HPDE6-E6E7 (cell line): Measurements from ENCODE around the gene PACS1.
"Not testable (repeated sequence)": the region's sequence is repeated elsewhere in the genome, so short reads cannot be mapped to it uniquely, and the experiment has no call there.

Experiments used
- DNase-seq: peaks from one replicate; pipeline ENCODE4 v3.0.0; 2011; ENCODE audit warnings: missing footprints; ENCODE audit errors: extremely low spot score

Gene PACS1

DNA sequence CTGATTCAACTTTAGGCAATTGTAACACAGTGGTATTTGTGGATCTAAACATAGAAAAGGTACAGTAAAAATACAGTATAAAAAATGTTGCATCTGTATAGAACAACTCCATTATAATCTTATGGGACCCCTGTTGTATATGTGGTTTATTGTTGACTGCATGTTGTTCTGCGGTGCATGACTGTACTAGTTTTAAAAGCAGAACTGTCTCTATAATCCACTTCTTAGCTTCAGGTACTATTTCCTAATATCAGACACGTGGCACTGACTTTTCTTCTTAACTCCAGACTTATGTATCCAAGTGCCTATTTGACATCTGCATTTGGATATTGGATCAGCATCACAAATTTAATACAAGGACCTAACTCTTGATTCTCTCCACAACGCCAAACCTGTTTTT, 41.1 kb downstream of the PACS1 start:
- no peak for DNase-seq

DNA sequence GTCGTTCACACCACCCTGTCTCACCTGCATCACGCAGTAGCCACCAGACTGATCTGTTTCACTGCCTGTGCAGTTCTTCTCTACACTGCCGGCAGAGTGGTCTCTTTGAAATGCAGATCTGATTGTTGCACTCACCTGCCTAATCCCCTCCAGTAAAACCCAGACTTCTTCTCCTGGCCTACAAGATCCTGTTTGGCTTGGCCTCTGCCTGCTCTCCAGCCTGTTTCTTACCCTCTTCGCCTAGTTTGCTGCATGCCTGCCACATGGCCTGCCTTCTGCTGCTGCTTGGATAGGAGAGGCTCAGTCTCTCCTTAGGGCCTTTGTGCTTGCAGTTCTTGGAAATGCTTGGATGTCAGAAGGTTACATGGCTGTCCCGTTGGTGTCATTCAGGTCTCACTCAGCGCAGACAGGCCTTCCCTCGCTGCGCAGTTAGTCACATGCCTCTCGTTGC, 42.0 kb downstream of the PACS1 start:
- DNase-seq: no peak

DNA sequence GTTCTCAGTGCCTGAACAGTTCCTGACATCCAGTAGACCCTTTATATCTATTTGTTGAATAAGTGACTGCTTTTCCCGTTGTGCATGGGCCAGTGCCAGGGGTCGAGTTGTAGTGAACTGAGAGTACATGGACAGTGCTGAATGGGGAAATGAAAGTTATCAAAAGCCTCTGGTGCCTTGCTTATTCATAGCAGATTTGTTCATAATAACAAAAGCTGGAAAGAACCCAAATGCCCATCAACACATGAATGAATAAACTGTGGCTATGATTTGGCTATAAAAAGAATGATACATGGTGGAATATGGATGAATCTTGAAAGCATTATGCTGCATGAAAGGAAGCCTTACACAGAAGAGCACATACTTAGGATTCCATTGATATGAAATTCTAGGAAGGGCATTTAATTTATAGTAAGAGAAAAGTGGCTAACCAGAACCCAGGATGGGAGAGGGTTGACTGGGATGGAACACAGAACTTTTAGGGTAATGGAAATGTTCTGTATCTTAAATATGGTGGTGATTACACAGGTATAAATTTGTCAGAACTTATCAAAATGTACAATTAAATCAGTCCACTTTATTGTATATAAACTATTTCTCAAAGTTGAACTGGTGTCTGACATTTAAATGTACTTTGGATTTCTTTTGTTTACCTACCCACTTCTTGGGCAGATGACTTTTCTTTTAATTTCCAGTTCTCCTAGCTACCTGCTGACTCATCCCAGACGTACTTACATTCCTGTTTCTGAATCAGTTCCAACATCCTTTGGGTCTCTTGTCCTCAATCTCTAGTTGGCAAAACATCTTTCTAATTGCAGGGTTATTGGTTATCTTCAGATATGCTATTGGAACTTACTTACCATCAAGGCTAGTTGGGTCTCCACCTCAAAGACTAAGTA, 42.8 kb downstream of the PACS1 start:
- peak; percentile 65 for DNase-seq

DNA sequence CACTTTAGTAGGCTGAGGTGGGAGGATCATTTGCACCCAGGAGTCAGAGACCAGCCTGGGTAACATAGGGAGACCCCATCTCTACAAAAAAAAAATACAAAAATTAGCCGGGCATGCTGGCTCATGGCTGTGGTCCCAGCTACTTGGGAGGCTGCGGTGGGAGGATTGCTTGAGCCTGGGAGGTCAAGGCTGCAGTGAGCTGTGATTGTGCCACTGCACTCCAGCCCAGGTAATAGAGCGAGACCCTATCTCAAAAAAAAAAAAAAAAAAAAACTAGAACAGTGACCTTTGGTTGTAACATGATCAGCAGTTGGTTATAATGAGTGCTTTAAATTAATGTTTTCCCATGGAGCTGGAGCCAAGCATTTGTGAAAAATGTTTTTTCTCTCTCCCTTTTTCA, 44.9 kb downstream of the PACS1 start:
- not testable (repeated sequence) for DNase-seq

DNA sequence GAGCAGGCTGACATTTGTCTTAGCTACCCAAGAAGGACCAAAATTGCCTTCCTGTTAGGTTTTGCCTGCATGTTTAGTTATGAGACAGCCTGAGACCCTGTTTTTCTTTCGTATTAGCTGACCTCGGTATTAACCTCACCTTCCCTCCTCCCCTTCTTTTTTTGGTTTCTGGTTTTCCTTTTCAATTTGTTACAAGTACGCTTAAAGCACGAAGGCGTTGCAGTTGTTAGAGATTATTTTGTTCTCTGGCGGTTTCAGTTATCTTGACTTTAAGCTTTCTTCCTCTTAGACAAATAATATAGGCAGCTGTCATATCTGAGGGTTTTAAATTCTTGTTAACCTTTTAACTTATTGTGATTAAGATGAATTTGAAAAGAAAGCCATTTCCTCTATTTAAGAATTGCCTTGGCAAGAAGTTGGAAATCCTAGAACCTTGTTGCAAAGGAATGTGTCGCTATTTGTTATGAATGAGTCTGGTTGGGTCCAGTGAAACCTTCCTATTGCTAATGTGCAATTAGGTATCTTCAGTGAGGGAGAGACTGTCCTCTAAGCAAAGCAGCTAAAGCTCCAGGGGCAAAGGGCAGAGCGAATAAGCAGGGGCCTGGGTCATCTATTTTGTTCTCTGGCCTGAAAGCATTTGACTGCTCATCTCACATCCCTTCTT, 45.7 kb downstream of the PACS1 start:
- no peak for DNase-seq

DNA sequence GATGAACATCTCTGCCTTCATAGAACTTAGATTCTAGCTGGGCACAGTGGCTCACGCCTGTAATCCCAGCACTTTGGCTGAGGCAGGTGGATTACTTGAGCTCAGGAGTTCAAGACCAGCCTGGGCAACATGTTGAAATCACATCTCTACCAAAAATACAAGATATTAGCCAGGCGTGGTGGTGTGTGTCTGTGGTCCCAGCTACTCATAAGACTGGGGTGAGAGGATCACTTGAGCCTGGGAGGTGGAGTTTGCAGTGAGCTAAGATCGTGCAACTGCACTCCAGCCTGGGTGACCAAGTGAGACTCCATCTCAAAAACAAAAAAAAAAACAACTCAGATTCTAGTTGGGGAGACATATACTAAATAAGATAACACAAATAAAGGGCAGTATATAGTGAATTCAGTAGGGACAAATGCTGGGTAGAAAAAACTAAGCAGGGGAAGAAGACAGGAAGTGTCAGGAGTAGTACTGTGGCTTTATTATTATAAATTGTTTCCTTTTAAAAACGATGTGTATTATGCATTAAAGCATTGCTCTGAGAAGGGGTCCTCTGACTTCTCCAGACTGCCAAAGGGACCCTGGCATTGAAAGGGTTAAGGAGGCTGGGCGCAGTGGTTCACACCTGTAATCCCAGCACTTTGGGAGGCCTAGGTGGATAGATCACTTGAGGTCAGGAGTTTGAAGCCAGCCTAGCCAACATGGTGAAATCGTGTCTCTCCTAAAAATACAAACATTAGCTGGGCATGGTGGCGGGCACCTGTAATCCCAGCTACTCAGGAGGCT, 46.7 kb downstream of the PACS1 start:
- DNase-seq: no peak

DNA sequence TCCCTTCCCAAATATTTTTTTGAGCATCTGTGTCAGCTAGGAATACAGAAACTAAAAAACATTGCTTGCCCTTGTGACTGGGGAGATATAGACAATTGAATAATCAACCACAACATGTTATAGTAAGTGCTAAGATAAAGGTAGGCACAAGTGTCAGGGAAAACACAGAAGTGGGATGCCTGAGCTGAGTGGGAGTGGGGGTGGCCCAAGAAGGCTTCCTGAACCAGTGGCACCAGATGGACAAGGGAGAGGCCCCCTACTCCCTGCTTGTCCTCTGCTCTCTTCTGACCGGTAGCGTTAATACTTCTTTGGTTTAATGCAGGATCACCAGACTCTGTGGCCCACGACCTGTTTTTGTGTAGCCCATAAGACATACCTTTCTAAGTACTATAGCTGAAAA, 48.8 kb downstream of the PACS1 start:
- no peak for DNase-seq

DNA sequence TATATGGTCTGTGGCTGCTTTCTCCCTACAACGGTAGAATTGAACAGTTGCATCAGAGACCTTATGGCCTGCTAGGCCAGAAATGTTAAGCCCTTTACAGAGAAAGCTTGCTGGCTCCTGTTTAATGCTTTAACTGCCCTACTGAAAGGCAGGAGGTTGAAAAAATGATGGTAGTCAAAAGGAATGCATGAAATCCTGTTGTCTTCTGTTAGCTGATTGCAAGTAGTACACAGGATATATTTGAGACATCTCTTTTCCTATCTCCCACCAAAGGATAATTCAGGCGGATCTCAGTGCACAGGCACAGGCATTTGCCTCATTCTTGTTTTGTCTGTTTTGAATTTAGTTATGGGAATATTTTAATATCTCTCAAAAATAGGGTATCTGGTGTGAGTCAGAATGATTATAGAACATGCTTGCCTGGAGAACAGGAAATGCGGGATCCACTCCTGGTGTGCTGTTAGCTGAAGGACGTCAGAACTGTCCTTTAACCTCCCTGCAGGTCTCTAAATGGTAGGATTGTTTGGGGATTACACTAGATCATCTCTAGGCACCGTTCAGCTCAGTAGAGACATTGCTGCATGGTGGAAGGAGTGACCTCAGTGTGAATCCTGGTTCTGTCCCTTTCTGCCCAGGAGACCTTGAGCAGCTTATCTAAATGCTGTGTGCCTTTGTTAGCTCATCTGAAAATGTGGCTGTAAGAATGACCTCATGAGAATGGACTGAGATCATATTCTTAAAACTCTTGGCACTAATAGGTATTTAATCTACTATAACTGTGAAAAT, 49.5 kb downstream of the PACS1 start:
- DNase-seq: no peak

DNA sequence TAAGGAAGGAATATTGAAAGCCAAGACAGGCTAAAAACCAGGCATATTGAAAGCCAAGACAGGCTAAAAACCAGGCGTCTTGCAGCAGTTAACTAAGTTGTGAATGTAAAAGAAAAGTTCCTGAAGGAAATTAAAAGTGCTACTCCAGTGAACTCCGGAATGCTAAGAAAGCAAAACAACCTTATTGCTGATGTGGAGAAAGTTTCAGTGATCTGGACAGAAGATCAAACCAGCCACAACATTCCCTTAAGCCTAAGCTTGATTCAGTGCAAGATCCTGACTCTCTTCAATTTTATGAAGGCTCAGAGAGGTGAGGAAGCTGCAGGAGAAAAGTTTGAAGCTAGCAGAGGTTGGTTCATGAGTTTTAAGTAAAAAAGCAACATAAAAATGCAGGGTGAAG, 51.4 kb downstream of the PACS1 start:
- DNase-seq: no peak

DNA sequence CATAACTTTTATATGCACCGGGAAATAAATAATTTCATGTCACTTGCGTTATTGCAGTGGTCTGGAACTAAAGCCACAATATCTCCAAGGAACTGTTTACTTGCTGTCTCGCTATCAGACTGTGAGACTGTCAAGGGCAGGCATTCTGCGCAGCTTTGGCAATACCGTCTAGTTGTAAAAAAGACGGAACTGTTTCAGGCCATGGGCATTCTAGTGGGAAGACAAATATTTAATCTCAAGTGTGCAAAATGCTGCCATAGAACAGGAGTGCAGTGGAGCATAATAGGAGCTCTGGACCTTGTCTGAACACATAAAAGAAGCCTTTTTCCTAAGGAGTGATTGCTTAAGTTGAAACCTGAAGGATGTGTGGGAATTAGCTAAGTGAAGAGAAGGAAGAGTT, 53.8 kb downstream of the PACS1 start:
- no peak for DNase-seq

DNA sequence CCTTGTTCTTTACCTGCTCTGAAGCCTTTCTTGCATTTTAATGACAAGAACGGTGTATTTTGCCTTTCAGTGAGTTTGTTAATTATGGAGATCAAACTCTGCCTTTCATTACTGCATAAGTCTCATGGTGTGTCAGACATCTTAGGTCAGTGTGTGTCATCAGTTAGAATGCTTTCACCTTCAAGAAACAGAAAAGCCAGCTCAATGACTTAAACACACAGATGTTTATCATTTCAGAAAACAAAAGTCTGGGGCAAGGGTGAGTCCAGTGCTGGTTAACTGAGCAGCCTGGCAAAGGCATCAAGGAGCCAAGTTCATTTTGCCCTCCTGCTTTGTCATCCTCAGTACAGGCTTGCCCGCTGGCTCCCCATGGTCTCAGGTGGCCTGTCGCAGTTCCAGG, 54.5 kb downstream of the PACS1 start:
- no peak for DNase-seq

DNA sequence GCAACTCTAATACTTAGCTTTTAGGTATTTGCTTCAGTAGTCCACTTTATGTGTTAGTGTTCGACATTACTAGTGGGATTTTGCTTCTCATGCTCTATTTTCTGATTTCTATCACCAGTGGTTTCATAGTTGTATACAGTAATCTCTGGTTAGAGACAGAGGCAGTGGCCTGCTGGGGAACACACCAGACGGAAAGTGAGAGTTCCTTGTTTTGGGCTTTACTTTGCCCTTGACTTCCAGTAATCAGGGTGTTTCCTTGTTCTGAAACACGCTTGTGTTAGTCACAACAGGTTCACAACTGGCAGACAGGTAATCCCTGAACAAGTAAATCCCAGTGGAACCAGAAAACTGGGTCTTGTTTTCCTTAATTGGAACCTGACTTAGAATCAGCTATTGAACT, 56.0 kb downstream of the PACS1 start:
- no peak for DNase-seq

DNA sequence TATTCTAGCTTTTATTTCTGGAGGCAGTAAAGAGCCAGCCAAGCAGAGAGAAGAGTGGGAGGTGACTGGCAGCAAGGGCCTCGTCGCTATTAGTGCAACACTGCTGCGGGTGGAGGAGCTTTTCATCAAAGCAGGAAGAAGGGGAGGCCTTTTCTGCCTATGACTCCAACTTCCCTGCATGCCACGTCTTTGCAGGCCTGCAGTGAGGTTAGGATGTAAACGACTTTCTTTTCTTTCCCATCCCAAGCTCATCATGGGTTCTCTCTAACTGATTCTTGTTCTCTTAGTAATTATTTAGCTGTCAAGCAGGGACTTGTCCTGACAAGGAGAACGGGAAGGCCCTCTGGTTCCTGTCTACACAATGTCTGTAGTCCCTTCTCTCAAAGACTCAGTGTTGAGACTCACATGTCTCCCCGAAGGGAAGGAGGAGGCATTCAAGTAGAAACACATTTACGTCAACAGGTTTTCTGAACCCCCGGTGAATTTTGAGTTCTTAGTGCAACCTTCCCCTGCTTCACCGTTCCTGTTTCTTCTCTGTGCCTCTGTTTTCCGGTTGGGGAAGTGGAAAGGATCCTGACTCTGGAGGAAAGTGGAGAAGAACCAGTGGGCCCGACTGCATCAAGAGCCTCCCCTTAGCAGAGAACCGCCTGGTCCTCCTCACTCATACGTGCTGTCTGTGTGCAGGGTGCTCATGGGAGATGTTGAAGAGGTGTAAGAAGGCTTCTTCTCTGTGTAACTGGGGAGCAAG, 56.9 kb downstream of the PACS1 start:
- no peak for DNase-seq

DNA sequence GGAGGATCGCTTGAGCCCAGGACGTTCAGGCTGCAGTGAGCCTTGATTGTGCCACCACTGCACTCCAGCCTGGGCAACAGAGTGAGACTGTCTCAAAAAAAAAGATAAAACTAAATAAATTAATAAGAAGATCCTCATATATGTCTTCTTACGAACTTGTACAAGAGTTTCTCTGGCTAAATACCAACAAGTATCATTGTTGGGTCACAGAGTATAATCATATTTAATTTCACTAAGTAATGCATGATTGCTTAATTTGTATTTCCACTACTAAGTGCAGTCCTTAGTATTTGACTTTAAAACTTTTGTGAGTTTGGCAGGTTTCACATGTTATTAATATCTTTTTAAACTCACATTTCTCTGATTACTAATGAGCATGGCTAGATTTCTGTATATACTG, 60.9 kb downstream of the PACS1 start:
- no peak for DNase-seq

DNA sequence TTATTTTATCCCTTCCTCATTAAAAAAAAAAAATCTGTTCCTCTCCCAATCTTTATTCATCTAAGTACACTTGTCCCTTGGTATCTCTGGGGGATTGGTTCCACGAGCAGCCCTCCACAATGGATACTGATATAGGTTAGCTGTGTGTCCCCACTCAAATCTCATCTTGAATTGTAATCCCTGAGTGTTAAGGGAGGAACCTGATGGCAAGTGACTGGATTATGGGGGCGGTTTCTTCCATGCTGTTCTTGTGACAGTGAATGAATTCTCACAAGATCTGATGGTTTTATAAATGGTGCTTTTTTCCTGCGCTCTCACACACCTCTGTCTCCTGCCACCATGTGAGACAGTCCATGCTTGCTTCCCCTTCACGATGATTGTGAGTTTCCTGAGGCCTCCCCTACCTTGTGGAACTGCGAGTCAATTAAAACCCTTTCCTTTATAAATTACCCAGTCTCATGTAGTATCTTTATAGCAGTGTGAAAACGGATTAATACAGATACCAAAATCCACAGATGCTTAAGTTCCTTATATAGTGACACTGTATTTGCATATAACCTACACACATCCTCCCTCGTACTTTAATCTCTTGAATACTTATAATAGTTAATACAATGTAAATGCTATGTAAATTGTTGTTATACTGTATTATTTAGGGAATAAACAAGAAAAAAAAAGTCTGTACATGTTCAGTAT, 62.0 kb downstream of the PACS1 start:
- no peak for DNase-seq

DNA sequence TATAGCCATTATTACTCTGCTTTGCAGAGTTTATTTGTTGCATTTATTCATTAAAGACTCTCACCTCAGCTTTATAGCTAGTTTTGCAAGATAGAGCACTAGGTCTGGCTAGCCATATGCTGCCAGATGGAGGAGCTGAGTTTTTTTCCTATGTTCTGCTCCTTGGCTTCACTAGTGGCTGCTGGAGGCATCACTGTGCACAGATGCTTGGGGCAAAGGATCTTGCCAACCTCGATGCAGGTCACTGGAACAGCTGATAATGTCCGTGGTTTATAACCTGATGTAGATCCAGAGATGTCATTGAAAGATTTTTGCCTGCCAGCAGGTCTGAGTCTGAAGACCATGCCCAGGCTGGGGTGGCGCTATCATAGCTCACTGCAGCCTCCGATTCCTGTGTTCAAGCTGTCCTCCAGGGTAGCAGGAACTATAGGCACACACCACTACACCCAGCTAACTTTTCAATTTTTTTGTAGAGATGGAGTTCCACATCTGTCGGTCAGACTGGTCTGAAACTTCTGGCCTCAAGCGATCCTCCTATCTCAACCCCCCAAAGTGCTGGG, 63.2 kb downstream of the PACS1 start:
- DNase-seq: no peak

DNA sequence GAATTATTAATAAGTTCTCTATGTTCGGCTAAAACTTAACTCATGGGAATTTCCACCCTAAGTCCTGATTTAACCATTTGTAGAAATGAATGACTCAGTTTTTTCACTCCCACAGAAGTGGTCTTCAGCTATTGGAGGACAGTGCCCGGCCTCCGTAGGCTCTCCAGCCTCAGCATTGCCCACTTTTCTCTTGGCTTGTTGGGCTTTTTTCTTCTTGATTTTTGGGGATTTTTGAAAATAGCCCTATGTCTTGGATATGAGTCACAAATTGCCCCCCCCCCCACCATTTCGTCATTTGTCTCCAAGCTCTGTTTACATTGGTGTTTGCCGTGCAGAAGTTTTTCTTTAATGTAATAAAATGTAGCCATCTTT, 66.7 kb downstream of the PACS1 start:
- DNase-seq: no peak

DNA sequence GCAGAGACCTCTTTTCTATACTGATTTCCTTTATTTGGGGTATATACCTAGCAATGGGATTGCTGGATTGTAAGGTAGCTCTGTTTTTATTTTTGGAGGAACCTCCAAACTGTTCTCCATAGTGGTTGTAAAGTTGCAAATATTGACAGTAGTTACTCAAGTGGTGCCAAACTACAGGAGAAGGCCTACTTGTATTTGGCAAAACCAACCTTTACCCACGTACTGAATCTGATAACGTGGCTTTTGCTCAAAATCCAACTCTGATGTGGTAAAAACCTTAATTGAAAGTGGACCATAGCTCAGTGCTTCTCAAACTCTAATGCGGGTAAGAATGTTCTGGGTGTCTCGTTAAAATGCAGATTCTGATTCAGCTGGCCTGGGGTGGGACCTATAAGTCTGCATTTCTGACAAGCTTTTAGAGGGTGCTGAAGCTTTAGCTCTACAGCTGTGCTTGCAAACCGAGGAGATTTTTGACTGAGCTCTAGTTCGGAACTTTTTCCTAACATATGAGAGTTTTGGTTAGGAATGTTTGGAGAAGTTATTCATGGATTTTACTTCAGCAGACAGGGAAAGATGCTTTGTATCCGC, 69.8 kb downstream of the PACS1 start:
- no peak for DNase-seq

DNA sequence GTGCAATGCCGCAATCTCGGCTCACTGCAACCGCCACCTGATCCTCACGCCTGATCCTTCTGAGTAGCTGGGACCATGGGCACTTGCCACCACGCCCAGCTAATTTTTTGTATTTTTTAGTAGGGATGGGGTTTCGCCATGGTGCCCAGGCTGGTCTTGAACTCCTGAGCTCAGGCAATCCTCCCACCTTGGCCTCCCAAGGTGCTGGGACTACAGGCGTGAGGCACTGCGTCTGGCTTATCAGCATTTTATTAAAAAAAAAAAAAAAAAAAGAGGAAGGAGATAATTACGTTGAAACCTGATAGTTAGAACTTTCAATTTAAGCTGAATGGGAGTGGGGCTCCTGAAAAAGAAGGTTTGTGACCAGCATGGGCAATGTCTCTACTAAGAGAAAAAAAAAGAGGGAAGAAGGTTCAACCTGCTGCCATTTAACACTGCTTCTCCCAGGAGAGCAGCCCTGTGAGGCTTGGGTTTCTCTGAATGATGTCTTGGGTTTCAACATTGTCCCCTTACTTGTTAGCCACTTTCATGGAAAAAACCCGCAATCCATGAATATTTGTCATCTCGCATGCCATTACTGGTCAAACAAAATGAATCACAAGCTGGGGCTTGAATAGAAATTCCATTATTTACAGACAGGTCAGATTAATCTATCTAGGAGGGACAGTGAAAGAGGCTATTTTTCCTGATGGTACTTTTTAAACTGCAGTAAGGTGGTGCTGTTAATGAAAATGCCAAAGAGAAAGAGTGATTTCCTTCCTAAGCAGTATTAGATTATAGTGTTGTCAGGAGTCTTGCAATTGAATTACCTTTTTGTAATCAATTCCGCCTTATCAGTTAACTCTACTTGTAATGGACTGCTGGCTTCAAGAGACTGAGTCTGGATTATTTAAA, 72.5 kb downstream of the PACS1 start:
- peak; percentile 38 for DNase-seq
